AG04449 (cell line): ENCODE measurements around the gene GPATCH1.
A peak's percentile ranks its signal among the peaks of the same experiment; 100 is the strongest.

Experiments
- CTCF ChIA-PET: fragments of 350-600 bp; formaldehyde crosslinking; extraction: SDS; loops from one replicate; lab custom pipeline; 2021; ENCODE audit warnings: antibody characterized with exemption; lab: Yijun Ruan, JAX
- POLR2A ChIA-PET: fragments of 400-600, 350-600 bp; formaldehyde crosslinking; extraction: SDS; loops from one replicate; lab custom pipeline; 2020; ENCODE audit warnings: antibody characterized with exemption, inconsistent platforms; lab: Yijun Ruan, JAX
- DNase-seq: peaks from one replicate; pipeline ENCODE4 v3.0.0-alpha.2; 2010; ENCODE audit warnings: low read depth, low spot score
- H3K4me3 ChIP-seq: 2 replicates; pipeline ENCODE4 v1.5.1; 2011; ENCODE audit warnings: low read depth, mild to moderate bottlenecking, control low read depth, low read length
- CTCF ChIP-seq: IDR thresholded peaks from one replicate; pipeline ENCODE4 v1.5.1; 2011; ENCODE audit warnings: mild to moderate bottlenecking, moderate library complexity, low read length, control low read depth, inconsistent platforms; ENCODE audit not compliant: insufficient read depth; ENCODE audit errors: missing control alignments

GPATCH1 gene

GRCh38 chr19:33132021-33132420 is 51.0 kb downstream of the GPATCH1 start, which contains the start of gene WDR88:
WDR88 (plus strand) TSS chr19:33132114; CDS start chr19:33132170, 56 bp downstream.
- no peak for DNase-seq
- H3K4me3 ChIP-seq = no peak within 1 kb of the TSS
- ChIA-PET CTCF (interaction anchor here (2.1 to 2.4 kb wide), 2 partner anchors 10 to 52 kb away, joined by 6 to 8 read pairs; no protein-coding TSS in a partner anchor), POLR2A (no interaction called here)
- TF ChIP-seq CTCF = no peak

GRCh38 chr19:33132425-33132824 is 51.4 kb downstream of the GPATCH1 start:
- ChIA-PET CTCF (interaction anchor here (2.1 to 2.4 kb wide), 2 partner anchors 10 to 52 kb away, joined by 6 to 8 read pairs; no protein-coding TSS in a partner anchor), POLR2A (no interaction called here)
- peak; percentile 22 for TF ChIP-seq CTCF
- no peak overlapping the region for H3K4me3 ChIP-seq
- no peak for DNase-seq

- DNase-seq = no peak
- no peak overlapping the region for H3K4me3 ChIP-seq
- ChIA-PET CTCF (interaction anchor here (1.6 to 2.4 kb wide), 3 partner anchors 8 to 51 kb away, joined by 6 to 8 read pairs (median 6); no protein-coding TSS in a partner anchor), POLR2A (no interaction called here)
- TF ChIP-seq CTCF = no peak
Measured at GRCh38 chr19:33133438-33134031, 52.6 kb downstream of the GPATCH1 start.

- CTCF ChIA-PET = interaction anchor here (0.6 to 1.8 kb wide), 6 partner anchors 8 to 159 kb away, joined by 3 to 8 read pairs (median 4); no protein-coding TSS in a partner anchor
- TF ChIP-seq CTCF = no peak
- DNase-seq = no peak
- POLR2A ChIA-PET = no interaction called here
- H3K4me3 ChIP-seq = no peak overlapping the region
Measured at GRCh38 chr19:33134571-33135041, 53.6 kb downstream of the GPATCH1 start.

- CTCF ChIA-PET = interaction anchor here (1.0 to 4.3 kb wide), 3 partner anchors 8 to 45 kb away, joined by 4 to 40 read pairs (median 20); no protein-coding TSS in a partner anchor
- POLR2A ChIA-PET = interaction anchor here (0.5 kb wide), 1 partner anchor 14 kb away, joined by 3 read pairs; no protein-coding TSS in a partner anchor
- TF ChIP-seq CTCF = no peak
- H3K4me3 ChIP-seq = no peak overlapping the region
- no peak for DNase-seq
Measured at GRCh38 chr19:33139165-33139564, 58.2 kb downstream of the GPATCH1 start.

- no peak for DNase-seq
- ChIA-PET POLR2A (interaction anchor here (0.7 kb wide), 1 partner anchor 33 kb away, joined by 3 read pairs; no protein-coding TSS in a partner anchor), CTCF (interaction anchor here (0.7 to 5.0 kb wide), 24 partner anchors 8 to 261 kb away, joined by 3 to 72 read pairs (median 5); no protein-coding TSS in a partner anchor)
- TF ChIP-seq CTCF = peak; percentile 97
- no peak overlapping the region for H3K4me3 ChIP-seq
Measured at GRCh38 chr19:33143897-33144405, 63.0 kb downstream of the GPATCH1 start.
